Daoy (cell line): ENCODE results near the gene KIF3A. TPM values are rescaled to one million over a fixed set of nuclear protein-coding genes. Genes with fewer than 3 reads are reported as not detected.

Experiments
- total RNA-seq: library from RNA; depleted of rRNA; stranded (reverse); fragments of >200 nt; shearing (Covaris generic); gene quantifications from 2 replicates; pipeline ENCODE4 v1.2.3, GENCODE V29; 2014; rRNA removed

KIF3A gene
- total RNA-seq, 1 experiment from 2014 or later, result 10.1 TPM

Other genes with a start within 250 kb of the KIF3A start
- 18.2 and 20.1 TPM in 2 replicates for gene IRF1, start 246.8 kb downstream of the KIF3A start, total RNA-seq
- gene IL5, start 194.0 kb downstream of the KIF3A start, total RNA-seq, result not detected in 2 replicates
- gene RAD50, start 180.6 kb downstream of the KIF3A start, total RNA-seq, result 16.5 and 17.6 TPM in 2 replicates
- not detected in 2 replicates for gene IL13, start 79.4 kb downstream of the KIF3A start, total RNA-seq
- gene IL4, start 63.6 kb downstream of the KIF3A start, total RNA-seq, result not detected in 2 replicates
- gene CCNI2, start 9.9 kb upstream of the KIF3A start, total RNA-seq, result 0.06 and 0.09 TPM in 2 replicates
- gene SEPTIN8, start 39.7 kb upstream of the KIF3A start, total RNA-seq, result 27.1 and 27.2 TPM in 2 replicates
- 0.42 TPM in 1 of 2 replicates, not detected in the other for gene SOWAHA, start 75.8 kb upstream of the KIF3A start, total RNA-seq
- gene SHROOM1, start 93.1 kb upstream of the KIF3A start, total RNA-seq, result 8.2 and 8.3 TPM in 2 replicates
- gene GDF9, start 128.9 kb upstream of the KIF3A start, total RNA-seq, result 0.17 TPM in 1 of 2 replicates, not detected in the other
- gene UQCRQ, start 129.1 kb upstream of the KIF3A start, total RNA-seq, result 287 and 294 TPM in 2 replicates
- gene LEAP2, start 136.1 kb upstream of the KIF3A start, total RNA-seq, result 0.17 and 0.68 TPM in 2 replicates
- gene AFF4, start 226.1 kb upstream of the KIF3A start, total RNA-seq, result 25.0 and 34.2 TPM in 2 replicates